ENCODE results near the gene MICALL1.

DNA sequence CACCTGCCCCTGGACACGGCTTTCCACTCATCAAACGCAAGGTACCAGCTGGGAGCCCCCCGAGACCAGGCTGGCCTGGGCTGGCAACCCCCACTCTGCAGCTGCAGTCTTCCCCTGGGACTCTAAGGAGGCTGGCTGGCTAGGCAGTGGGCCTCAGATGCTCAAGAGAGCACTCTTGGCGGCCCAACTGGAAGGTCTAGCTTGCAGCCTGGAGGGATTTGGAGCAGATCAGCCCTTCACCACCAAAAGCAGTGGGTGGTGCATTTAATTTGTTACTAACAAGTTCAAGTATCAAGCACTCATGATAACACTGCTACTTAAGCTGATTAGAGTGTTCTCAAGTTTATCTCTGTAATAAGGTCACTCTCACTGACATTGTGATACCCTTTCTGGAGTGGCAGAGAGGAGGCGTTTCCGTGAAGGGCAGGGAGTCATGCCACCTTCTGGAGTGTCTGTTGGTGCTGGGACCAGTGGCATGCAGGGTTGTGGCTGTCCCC is 25.8 kb downstream of the MICALL1 start:
- TF ChIP-seq, protein P1, sequence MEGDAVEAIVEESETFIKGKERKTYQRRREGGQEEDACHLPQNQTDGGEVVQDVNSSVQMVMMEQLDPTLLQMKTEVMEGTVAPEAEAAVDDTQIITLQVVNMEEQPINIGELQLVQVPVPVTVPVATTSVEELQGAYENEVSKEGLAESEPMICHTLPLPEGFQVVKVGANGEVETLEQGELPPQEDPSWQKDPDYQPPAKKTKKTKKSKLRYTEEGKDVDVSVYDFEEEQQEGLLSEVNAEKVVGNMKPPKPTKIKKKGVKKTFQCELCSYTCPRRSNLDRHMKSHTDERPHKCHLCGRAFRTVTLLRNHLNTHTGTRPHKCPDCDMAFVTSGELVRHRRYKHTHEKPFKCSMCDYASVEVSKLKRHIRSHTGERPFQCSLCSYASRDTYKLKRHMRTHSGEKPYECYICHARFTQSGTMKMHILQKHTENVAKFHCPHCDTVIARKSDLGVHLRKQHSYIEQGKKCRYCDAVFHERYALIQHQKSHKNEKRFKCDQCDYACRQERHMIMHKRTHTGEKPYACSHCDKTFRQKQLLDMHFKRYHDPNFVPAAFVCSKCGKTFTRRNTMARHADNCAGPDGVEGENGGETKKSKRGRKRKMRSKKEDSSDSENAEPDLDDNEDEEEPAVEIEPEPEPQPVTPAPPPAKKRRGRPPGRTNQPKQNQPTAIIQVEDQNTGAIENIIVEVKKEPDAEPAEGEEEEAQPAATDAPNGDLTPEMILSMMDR (IDR thresholded peaks at IDR 0.05; ENCODE audit: low read length) = no peak
- TF ChIP-seq EZH2 (IDR thresholded peaks at IDR 0.05; ENCODE audit: borderline replicate concordance, low read length) = no peak
